A673 (cell line): Measurements from ENCODE around the gene KCNH5. TPM values are rescaled to one million over a fixed set of nuclear protein-coding genes. Genes with fewer than 3 reads are reported as not detected.

Experiments
- BruUV-seq: library from RNA; stranded (reverse); fragments of 400-500 nt; replicated peaks from 2 replicates; lab custom pipeline; 2021; lab: Mats Ljungman, UMichigan
- CTCF ChIA-PET: fragments of 300-600 bp; sonication (Branson Sonifier 250); formaldehyde crosslinking; loops from one replicate; lab custom pipeline; 2022; ENCODE audit warnings: antibody characterized with exemption; lab: Charles Lee
- POLR2A ChIA-PET: fragments of 300-600 bp; sonication (Branson Sonifier 250); formaldehyde crosslinking; loops from one replicate; lab custom pipeline; 2022; ENCODE audit warnings: antibody characterized with exemption; ENCODE audit not compliant: low non-redundant PET; lab: Charles Lee
- DNase-seq: peaks from one replicate; pipeline ENCODE4 v3.0.0-alpha.2; 2015; ENCODE audit warnings: low spot score
- H3K27ac ChIP-seq: fragments of 200-600 bp; sonication (generic); 2 replicates; pipeline ENCODE4 v1.5.1; 2016; ENCODE audit warnings: mixed run types, low read depth, mild to moderate bottlenecking, mixed read lengths, antibody characterized with exemption, low read length; ENCODE audit not compliant: poor library complexity, severe bottlenecking
- H3K27me3 ChIP-seq: fragments of 200-600 bp; sonication (generic); replicated peaks from 2 replicates; pipeline ENCODE4 v1.6.1; 2017; ENCODE audit warnings: mixed run types, low read depth, mild to moderate bottlenecking, mixed read lengths, antibody characterized with exemption, low read length; ENCODE audit not compliant: insufficient read depth, poor library complexity
- H3K36me3 ChIP-seq: fragments of 200-600 bp; sonication (generic); 2 replicates; pipeline ENCODE4 v1.6.1; 2016; ENCODE audit warnings: mixed run types, mild to moderate bottlenecking, mixed read lengths, antibody characterized with exemption, low read length; ENCODE audit not compliant: insufficient read depth, poor library complexity, severe bottlenecking
- H3K4me1 ChIP-seq: fragments of 200-600 bp; sonication (generic); 2 replicates; pipeline ENCODE4 v1.6.1; 2017; ENCODE audit warnings: mixed run types, mild to moderate bottlenecking, mixed read lengths, antibody characterized with exemption, low read length; ENCODE audit not compliant: insufficient read depth, poor library complexity, severe bottlenecking
- H3K4me3 ChIP-seq: fragments of 200-600 bp; sonication (generic); 2 replicates; pipeline ENCODE4 v1.5.1; 2016; ENCODE audit warnings: low read depth, mixed run types, mild to moderate bottlenecking, mixed read lengths, low read length; ENCODE audit not compliant: poor library complexity, severe bottlenecking
- H3K9me3 ChIP-seq: fragments of 200-600 bp; sonication (generic); 2 replicates; pipeline ENCODE4 v1.6.1; 2016; ENCODE audit warnings: mixed run types, low read depth, mild to moderate bottlenecking, mixed read lengths, antibody characterized with exemption, low read length; ENCODE audit not compliant: poor library complexity, severe bottlenecking
- EZH2 ChIP-seq: fragments of 200-600 bp; sonication (generic); IDR thresholded peaks from 2 replicates; pipeline ENCODE4 v1.6.1; 2017; ENCODE audit warnings: borderline replicate concordance, low read depth, mild to moderate bottlenecking, mixed read lengths, antibody characterized with exemption, low read length; ENCODE audit not compliant: poor library complexity, severe bottlenecking
- intact Hi-C: fragments of 100-400 bp; cut with micrococcal nuclease; formaldehyde crosslinking; loops from one replicate; pipeline ENCODE4 v1.10.0; 2022; ENCODE audit not compliant: unreplicated experiment
- total RNA-seq: library from RNA; stranded (reverse); gene quantifications from 2 replicates; pipeline ENCODE4 v1.2.3, GENCODE V29; 2021
- TF ChIP-seq, protein P1 (sequence below): fragments of 300-800, 200-600 bp; sonication (generic); conservative IDR thresholded peaks from 2 replicates; pipeline ENCODE4 v1.5.1; 2017; ENCODE audit warnings: low read depth, mild to moderate bottlenecking, antibody characterized with exemption, low read length, moderate library complexity, mixed read lengths

Gene KCNH5
- total RNA-seq, 1 experiment from 2014 or later: 27.9 TPM

DNA sequence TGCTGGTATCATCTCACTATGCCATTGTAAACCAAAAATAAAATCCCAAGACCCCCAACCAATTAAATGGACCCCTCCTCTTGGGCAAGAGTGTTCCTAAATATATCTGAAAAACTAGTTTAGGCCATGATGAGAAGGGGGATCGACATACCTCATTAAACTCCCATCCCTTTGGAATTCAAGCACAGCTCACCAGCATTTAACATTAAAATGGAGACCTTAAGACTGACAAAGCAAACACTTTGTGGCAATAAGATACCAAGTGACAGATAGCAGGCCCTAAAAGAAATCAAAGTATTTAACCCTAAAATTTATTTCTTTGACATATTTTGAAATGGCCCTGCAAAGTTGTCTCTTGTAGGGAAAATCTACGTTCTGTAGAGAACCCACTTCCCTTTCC lies 387.9 kb downstream of the KCNH5 start:
- no peak for TF ChIP-seq EZH2
- TF ChIP-seq, protein P1, sequence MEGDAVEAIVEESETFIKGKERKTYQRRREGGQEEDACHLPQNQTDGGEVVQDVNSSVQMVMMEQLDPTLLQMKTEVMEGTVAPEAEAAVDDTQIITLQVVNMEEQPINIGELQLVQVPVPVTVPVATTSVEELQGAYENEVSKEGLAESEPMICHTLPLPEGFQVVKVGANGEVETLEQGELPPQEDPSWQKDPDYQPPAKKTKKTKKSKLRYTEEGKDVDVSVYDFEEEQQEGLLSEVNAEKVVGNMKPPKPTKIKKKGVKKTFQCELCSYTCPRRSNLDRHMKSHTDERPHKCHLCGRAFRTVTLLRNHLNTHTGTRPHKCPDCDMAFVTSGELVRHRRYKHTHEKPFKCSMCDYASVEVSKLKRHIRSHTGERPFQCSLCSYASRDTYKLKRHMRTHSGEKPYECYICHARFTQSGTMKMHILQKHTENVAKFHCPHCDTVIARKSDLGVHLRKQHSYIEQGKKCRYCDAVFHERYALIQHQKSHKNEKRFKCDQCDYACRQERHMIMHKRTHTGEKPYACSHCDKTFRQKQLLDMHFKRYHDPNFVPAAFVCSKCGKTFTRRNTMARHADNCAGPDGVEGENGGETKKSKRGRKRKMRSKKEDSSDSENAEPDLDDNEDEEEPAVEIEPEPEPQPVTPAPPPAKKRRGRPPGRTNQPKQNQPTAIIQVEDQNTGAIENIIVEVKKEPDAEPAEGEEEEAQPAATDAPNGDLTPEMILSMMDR: no peak
- Histone ChIP-seq H3K4me3 (no peak overlapping the region), H3K36me3 (no peaks in the 10 kb centered on the region), H3K27ac (no peak overlapping the region), H3K27me3 (no peaks in the 10 kb centered on the region), H3K9me3 (no peaks in the 10 kb centered on the region), H3K4me1 (peaks cover 16% of the 10 kb centered on the region)
- CTCF ChIA-PET: no interaction called here
- intact Hi-C loops: no loop called here
- POLR2A ChIA-PET: no interaction called here
- DNase-seq: no peak
- BruUV-seq: no TSS peak

DNA sequence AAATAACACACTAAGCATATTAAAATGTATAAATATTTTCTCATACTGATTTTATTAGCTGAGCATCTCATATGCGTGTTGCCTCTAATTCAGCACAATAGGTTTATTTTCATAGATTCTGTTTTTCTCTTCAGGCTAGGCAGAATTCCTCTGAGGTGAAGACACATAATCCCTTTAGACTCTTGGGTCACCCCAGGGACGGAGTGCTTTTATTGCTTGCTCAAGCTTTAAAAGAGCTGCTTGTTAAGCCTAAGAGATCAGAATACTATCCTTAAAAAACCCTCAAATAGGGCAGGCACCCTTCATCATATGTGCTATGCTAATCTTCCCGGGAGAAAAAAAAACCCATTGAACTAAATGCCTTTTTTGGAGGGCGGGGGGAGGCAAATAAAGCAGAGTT lies 390.1 kb downstream of the KCNH5 start:
- DNase-seq: peak; percentile 52
- Histone ChIP-seq H3K4me3 (no peak overlapping the region), H3K36me3 (no peaks in the 10 kb centered on the region), H3K27me3 (no peaks in the 10 kb centered on the region), H3K27ac (no peak overlapping the region), H3K4me1 (peaks cover 16% of the 10 kb centered on the region), H3K9me3 (no peaks in the 10 kb centered on the region)
- TF ChIP-seq EZH2: no peak
- TF ChIP-seq, protein P1: no peak
- ChIA-PET CTCF (no interaction called here), POLR2A (interaction anchor here (1.0 kb wide), 1 partner anchor 9 kb away, joined by 5 read pairs; no protein-coding TSS in a partner anchor)
- intact Hi-C loops: no loop called here
- no TSS peak for BruUV-seq

DNA sequence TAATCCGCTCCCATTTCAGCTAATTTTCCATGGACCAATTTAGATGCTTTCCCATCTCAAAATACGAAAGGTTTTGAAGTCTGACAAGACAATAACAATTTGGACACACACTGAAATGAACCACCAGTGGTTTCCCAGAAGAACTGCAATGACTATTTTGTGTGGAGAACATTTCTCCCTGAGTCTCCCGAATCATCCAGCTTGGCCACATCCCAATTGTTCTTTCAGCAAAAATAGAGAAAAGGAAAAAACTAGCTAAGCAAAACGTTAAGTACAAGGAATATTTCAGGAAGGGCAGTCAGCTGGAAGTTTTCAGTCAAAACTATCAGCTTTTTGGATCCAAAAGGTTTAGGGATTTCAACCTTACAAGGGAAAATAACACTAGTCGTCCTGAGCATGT lies 390.6 kb downstream of the KCNH5 start:
- Histone ChIP-seq H3K27me3 (no peaks in the 10 kb centered on the region), H3K36me3 (no peaks in the 10 kb centered on the region), H3K9me3 (no peaks in the 10 kb centered on the region), H3K27ac (no peak overlapping the region), H3K4me3 (no peak overlapping the region), H3K4me1 (peaks cover 16% of the 10 kb centered on the region)
- no peak for DNase-seq
- intact Hi-C loops: no loop called here
- POLR2A ChIA-PET: interaction anchor here (1.0 kb wide), 1 partner anchor 8 kb away, joined by 5 read pairs; no protein-coding TSS in a partner anchor
- TF ChIP-seq, protein P1: no peak
- no peak for TF ChIP-seq EZH2
- no TSS peak for BruUV-seq
- CTCF ChIA-PET: no interaction called here

Other genes with a start within 250 kb of the KCNH5 start
- 23.8 and 30.2 TPM in 2 replicates for gene RHOJ, start 159.0 kb upstream of the KCNH5 start, total RNA-seq